ENCODE data around the gene MCC.

DNA sequence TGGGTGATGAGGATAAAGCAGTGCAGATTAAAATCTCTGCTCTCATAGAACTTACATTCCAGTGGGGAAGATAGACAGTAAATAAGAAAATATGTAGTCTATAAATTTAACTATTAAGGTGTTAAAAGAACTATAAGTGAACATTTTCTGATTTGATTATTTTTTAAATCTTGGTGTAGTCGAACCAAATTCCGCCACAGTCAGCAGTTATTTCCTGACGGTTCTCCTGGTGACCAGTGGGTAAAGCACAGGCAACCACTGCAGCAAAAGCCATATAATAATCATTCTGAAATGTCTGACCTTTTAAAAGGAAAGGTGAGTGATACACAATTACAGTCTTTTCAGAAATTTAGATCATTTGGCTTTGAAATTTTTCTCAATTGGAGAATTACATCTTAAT, 484.5 kb downstream of the MCC start:
- TF ChIP-seq, protein P1, sequence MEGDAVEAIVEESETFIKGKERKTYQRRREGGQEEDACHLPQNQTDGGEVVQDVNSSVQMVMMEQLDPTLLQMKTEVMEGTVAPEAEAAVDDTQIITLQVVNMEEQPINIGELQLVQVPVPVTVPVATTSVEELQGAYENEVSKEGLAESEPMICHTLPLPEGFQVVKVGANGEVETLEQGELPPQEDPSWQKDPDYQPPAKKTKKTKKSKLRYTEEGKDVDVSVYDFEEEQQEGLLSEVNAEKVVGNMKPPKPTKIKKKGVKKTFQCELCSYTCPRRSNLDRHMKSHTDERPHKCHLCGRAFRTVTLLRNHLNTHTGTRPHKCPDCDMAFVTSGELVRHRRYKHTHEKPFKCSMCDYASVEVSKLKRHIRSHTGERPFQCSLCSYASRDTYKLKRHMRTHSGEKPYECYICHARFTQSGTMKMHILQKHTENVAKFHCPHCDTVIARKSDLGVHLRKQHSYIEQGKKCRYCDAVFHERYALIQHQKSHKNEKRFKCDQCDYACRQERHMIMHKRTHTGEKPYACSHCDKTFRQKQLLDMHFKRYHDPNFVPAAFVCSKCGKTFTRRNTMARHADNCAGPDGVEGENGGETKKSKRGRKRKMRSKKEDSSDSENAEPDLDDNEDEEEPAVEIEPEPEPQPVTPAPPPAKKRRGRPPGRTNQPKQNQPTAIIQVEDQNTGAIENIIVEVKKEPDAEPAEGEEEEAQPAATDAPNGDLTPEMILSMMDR (tag by site-specific recombination; IDR thresholded peaks at IDR 0.05), result no peak
- TF ChIP-seq ZNF707 (tag by site-specific recombination; IDR thresholded peaks at IDR 0.05) (no peak), KLF16 (tag by site-specific recombination; IDR thresholded peaks at IDR 0.05) (no peak), PATZ1 (tag by site-specific recombination; IDR thresholded peaks at IDR 0.05) (no peak), ATF2 (tag by site-specific recombination; IDR thresholded peaks at IDR 0.05; ENCODE audit: low read depth) (no peak), KLF1 (tag by site-specific recombination; IDR thresholded peaks at IDR 0.05) (no peak), HOXA7 (CRISPR knock-in tag; IDR thresholded peaks at IDR 0.05; ENCODE audit: borderline replicate concordance) (no peak), ZNF211 (tag by site-specific recombination; IDR thresholded peaks at IDR 0.05; ENCODE audit: low read depth) (no peak), RBAK (tag by site-specific recombination; IDR thresholded peaks at IDR 0.05) (no peak), ZSCAN23 (tag by site-specific recombination; IDR thresholded peaks at IDR 0.05) (no peak), ZFP3 (tag by site-specific recombination; IDR thresholded peaks at IDR 0.05; ENCODE audit: low read depth) (no peak), ZNF138 (tag by site-specific recombination; IDR thresholded peaks at IDR 0.05; ENCODE audit: borderline replicate concordance) (no peak)
- TF ChIP-seq, protein P2, sequence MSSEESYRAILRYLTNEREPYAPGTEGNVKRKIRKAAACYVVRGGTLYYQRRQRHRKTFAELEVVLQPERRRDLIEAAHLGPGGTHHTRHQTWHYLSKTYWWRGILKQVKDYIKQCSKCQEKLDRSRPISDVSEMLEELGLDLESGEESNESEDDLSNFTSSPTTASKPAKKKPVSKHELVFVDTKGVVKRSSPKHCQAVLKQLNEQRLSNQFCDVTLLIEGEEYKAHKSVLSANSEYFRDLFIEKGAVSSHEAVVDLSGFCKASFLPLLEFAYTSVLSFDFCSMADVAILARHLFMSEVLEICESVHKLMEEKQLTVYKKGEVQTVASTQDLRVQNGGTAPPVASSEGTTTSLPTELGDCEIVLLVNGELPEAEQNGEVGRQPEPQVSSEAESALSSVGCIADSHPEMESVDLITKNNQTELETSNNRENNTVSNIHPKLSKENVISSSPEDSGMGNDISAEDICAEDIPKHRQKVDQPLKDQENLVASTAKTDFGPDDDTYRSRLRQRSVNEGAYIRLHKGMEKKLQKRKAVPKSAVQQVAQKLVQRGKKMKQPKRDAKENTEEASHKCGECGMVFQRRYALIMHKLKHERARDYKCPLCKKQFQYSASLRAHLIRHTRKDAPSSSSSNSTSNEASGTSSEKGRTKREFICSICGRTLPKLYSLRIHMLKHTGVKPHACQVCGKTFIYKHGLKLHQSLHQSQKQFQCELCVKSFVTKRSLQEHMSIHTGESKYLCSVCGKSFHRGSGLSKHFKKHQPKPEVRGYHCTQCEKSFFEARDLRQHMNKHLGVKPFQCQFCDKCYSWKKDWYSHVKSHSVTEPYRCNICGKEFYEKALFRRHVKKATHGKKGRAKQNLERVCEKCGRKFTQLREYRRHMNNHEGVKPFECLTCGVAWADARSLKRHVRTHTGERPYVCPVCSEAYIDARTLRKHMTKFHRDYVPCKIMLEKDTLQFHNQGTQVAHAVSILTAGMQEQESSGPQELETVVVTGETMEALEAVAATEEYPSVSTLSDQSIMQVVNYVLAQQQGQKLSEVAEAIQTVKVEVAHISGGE (tag by site-specific recombination; conservative IDR thresholded peaks at IDR 0.05; ENCODE audit: low read depth), result no peak
- TF ChIP-seq, protein P3, sequence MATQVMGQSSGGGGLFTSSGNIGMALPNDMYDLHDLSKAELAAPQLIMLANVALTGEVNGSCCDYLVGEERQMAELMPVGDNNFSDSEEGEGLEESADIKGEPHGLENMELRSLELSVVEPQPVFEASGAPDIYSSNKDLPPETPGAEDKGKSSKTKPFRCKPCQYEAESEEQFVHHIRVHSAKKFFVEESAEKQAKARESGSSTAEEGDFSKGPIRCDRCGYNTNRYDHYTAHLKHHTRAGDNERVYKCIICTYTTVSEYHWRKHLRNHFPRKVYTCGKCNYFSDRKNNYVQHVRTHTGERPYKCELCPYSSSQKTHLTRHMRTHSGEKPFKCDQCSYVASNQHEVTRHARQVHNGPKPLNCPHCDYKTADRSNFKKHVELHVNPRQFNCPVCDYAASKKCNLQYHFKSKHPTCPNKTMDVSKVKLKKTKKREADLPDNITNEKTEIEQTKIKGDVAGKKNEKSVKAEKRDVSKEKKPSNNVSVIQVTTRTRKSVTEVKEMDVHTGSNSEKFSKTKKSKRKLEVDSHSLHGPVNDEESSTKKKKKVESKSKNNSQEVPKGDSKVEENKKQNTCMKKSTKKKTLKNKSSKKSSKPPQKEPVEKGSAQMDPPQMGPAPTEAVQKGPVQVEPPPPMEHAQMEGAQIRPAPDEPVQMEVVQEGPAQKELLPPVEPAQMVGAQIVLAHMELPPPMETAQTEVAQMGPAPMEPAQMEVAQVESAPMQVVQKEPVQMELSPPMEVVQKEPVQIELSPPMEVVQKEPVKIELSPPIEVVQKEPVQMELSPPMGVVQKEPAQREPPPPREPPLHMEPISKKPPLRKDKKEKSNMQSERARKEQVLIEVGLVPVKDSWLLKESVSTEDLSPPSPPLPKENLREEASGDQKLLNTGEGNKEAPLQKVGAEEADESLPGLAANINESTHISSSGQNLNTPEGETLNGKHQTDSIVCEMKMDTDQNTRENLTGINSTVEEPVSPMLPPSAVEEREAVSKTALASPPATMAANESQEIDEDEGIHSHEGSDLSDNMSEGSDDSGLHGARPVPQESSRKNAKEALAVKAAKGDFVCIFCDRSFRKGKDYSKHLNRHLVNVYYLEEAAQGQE (tag by site-specific recombination; IDR thresholded peaks at IDR 0.05), result no peak
